Mammary epithelial cell (primary cell): ENCODE results near the gene IL6.

ENCODE experiments used
- EZH2 ChIP-seq: IDR thresholded peaks from 2 replicates; pipeline ENCODE4 v1.6.1; 2012; ENCODE audit warnings: low read length, inconsistent platforms, borderline replicate concordance
- TF ChIP-seq, protein P1 (sequence below), 2 donors: IDR thresholded peaks in 1 of 2; conservative IDR thresholded peaks in 1 of 2; 2 replicates each; pipeline ENCODE4 v1.5.1; 2011 to 2012; ENCODE audit warnings: inconsistent platforms in 2 of 2, low read length in 2 of 2, mild to moderate bottlenecking in 2 of 2, control low read depth in 1 of 2, low read depth in 1 of 2; ENCODE audit not compliant: insufficient read depth in 1 of 2; ENCODE audit errors: extremely low read depth in 1 of 2

DNA sequence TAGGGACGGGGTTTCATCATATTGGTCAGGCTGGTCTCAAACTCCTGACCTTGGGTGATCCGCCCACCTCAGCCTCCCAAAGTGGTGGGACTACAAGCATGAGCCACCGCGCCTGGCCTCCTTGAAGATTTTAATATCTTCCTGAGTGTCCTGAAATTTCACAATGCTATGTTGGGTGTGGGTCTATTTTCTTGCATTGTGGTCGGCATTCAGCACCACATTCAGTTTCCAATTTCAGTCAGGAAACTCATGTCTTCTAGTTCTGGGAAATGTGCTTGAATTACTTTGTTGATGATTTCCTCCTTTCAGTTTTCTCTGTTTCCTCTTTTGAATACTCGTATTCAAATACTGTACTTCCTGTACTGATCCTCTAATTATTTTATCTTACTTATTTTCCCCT is 49.3 kb upstream of the IL6 start:
- TF ChIP-seq, protein P1, sequence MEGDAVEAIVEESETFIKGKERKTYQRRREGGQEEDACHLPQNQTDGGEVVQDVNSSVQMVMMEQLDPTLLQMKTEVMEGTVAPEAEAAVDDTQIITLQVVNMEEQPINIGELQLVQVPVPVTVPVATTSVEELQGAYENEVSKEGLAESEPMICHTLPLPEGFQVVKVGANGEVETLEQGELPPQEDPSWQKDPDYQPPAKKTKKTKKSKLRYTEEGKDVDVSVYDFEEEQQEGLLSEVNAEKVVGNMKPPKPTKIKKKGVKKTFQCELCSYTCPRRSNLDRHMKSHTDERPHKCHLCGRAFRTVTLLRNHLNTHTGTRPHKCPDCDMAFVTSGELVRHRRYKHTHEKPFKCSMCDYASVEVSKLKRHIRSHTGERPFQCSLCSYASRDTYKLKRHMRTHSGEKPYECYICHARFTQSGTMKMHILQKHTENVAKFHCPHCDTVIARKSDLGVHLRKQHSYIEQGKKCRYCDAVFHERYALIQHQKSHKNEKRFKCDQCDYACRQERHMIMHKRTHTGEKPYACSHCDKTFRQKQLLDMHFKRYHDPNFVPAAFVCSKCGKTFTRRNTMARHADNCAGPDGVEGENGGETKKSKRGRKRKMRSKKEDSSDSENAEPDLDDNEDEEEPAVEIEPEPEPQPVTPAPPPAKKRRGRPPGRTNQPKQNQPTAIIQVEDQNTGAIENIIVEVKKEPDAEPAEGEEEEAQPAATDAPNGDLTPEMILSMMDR (conservative IDR thresholded peaks at IDR 0.05 in 1 of 2, IDR thresholded peaks at IDR 0.05 in 1 of 2; ENCODE audit: extremely low read depth in 1 of 2, insufficient read depth in 1 of 2, low read depth in 1 of 2, low read length in 2 of 2) = no peak
- TF ChIP-seq EZH2 = no peak
